Activated CD4-positive, alpha-beta T cell treated with anti-CD3 and anti-CD28 coated beads for 4 hours (primary cell): Measurements from ENCODE around the gene SLC9A7.
"Not testable (repeated sequence)": the region's sequence is repeated elsewhere in the genome, so short reads cannot be mapped to it uniquely, and the experiment has no call there.

Experiments
- DNase-seq, 2 donors: peaks; one replicate each; pipeline ENCODE4 v3.0.0-alpha.2; 2020

The SLC9A7 gene

DNA sequence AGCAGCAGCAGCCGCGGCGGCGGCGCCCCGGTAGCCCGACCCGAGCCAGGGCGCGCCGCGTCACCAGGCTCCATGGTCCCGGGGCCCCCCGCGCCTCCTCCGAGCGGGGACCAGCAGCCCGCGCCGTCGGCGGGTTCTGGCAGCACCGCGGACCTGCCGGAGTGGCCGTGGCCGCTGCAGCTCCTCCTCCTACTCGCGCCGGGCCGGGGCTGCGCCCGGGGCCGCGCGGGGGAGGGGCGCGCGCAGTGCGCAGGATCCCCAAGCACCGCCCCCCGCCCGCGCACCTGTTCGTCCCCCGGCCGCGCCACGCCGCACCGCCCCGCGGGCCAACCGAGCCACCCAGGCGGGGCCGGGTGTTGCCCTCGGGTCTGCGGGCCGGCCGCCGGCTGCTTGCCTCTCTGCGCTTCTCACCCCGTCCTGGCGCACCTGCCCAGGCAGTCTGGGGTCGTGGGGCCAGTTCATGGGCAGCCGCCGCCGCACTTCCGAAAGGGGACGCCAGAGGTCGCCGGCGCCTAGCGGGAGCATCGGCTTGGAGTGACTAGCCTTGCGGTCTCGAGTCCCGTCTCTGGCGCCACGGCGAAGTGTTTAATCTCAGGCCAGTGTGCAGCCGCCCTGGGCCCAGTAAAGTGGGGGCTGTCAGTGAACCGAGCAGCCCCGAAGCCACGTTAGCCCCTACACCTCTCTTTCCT lies at the start of gene SLC9A7:
Gene SLC9A7 (minus strand): TSS at position 163 of the 689 bp plus-strand sequence. CDS start 89 bp downstream, at position 74.
- DNase-seq = peak; percentile 69 to 75

DNA sequence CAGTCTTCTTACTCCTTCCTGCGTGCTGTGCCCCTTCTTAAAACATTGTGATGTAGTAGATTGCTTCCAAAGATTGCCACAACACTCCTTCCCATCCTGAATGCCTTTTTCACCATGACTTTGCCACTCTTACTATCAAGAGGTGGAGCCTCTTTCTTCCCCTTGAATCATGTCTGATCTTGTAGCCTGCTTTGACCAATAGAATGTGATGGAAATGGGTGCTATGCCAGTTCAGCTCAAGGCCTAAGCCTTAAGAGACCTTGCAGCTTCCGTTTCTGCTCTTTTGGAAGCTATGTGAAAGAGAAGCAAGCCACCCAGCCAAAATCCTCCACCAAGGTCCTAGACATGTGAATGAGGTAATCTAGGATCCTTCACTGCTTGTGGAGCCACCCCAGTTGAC lies 46.4 kb upstream of the SLC9A7 start:
- no peak for DNase-seq

DNA sequence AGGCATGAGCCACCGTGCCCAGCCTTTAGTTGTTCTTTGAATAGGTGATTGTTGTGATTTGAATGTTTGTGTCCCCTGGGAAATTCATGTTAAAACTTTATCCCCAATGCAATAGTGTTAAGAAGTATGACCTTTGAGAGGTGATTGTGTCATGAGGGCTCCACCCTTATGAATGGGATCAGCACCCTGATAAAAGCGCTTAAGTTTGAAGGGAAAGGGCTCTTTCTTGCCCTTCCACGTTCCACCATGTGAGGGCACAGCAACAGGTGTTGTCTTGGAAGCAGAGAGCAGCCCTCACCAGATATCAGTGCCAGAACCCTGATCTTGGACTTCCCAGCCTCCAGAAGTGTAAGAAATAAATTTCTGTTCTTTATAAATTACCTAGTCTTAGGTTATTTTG lies 44.2 kb upstream of the SLC9A7 start:
- no peak for DNase-seq

DNA sequence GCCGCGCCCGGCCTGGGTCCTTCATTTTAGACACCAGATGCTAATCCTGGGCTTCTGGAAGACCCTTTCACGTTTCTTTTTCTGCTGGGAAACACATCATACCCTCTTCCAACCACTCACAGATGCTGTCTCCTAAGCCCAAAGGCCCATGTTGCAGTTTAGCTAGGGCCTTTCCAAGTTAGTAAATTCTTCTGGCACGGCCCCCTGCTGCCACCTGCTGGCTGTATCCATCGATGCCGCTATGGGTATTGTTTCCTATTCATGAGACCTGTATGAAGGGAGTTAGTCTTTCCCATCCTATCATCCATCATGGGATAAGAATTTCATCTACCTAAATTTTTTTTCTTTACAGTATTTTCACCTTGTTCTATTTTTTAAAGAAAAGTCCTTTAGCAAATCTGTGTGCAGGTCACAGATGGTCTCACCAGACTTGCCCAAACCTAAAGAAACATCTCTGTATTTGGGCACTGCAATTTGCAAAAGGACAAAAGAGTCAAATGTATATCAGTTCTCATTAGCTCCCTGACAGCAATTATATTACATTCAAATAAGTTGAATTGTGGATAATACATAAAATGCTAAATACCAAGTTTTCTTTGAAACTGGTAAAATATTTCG lies 37.8 kb upstream of the SLC9A7 start:
- peak; percentile 56 to 70 for DNase-seq

DNA sequence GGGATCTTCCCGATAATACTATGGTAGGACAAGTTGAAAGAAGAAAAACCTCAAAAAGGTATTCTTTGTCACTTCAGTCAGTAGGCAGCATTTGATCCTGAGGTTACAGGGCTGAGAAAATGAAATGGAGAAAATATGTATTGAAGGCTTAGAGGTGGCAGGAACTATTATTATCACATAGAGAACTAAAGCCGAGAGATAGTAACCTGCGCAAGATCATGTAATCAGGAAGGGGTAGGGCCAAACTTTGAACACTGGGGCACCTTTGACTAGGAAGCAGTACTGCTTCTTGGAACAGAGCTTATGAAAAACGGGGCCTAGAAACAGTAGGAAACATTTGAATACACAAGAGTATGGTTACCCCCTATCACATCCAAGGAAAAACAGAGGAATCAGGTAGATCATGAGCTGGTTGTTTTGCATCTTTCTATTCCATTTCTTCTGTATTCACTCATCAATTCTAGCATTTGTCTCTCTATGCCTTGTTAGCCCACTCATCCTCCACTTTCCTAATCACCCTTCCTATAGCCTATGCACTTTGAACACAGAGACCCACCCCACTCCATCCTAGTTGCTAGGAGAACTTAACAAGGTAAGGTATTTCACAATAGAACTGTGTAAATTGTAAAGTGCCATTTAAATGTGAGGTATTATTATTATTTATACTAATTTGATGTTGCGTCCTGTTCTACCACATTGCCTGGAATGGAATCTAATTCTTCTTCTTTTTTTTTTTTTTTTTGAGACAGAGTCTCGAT lies 34.6 kb upstream of the SLC9A7 start:
- no peak for DNase-seq

DNA sequence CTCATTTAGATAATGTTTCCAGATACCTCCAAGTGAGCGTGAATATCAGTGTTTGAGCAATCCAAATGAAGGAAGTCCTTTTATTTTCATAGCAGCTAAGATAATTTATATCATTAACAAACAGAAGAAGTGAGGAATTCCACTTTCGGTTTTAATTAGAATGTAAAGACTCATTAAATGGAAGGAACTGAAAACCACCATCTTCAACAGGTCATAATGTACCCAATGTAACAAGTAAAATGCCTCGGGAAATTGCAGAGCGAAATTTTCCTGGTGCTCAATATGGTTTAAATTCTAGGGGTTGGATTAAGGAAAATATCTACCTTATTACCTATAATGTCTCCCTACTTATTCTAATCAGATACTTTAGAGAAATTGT lies 33.9 kb upstream of the SLC9A7 start:
- DNase-seq = no peak

DNA sequence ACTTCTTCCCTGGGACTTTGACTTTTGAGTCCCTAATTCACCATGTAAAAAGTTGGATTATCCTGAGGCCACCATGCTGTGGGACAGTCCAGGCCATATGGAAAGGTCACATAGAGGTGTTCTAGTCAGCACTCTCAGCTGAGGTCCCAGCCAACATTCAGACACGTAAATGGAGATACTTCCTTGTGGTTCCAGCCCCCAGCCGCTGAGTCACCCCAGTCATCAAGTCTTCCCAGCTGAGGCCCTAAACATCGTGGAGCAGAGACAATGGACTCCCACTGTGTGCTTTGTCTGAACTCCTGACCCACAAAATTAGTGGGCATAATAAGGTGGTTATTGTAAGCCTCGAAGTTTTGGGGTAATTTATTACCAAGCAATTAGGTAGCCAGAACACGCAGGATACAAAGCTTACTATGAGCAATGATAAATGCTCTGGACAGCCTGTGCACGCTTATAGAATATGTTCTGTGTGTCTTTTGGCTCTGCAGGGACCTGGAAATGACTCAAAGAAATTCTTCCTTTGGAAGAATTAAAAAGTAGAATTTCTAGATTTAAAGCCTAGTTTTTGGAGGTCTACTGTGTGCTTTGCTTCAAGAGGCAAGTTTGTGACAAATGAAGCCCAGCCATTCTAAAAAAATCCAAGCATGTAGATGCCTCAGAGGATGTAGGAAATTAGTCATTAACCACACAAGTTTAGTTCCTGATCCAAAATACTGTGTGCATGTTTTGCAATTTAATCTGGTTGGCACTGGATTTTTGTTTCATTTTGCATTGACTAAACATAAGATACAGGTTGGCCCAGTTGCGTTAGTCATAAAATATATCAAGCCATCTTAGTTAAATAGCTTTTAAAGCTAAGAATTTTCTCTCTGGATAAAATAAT lies 33.2 kb upstream of the SLC9A7 start:
- no peak for DNase-seq

DNA sequence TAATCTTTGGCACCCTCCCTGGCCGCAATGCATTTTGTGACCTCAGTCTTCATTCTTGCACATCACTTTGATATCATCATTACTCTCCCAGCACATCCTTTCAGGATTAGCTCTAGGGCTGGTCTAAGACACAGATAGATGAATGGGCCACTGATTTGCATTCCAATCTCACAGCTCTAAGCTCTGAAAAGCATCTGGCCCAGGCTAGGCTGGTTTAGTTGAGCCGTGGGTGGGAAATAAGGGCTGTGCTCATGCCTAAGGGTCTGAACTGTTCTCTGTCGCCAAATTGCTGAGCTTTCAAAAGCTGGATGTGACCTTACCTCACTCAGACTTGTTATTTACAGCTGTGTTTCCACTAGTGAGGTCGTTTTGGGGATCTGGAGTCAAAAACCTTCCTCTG lies 30.0 kb upstream of the SLC9A7 start:
- DNase-seq = no peak

DNA sequence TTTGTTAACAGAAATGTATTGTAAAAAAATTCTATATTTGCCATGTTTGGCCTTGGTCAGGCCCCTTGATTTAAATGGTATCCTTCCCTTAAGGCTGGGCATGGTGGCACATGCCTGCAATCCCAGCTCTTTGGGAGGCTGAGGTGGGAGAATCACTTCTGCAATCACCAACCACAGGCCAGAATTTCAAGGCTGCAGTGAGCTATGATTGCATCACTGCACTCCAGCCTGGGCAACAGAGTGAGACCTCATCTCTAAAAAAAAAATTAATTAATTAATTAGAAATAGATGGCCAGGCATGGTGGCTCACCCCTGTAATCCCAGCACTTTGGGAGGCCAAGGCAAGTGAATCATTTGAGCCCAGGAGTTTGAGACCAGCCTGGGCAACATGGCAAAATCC lies 25.5 kb upstream of the SLC9A7 start:
- not testable (repeated sequence) for DNase-seq

DNA sequence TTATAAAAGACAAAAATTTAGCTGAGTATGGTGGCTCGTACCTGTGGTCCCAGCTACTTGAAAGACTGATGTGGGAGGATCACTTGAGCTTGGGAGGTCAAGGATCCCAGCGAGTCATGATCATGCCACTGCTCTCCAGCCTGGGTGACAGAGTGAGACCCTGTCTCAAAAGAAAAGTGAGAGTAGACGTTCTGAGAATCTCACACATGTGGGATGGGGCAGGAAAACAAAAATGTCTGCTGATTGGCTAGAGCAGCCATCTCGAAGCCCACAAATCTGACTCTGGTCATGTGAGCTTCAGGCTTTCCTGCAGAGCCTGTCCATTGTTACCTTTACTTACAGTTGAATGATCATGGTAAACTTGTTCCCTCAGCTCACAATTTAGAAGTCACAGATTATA lies 23.1 kb upstream of the SLC9A7 start:
- DNase-seq = no peak

DNA sequence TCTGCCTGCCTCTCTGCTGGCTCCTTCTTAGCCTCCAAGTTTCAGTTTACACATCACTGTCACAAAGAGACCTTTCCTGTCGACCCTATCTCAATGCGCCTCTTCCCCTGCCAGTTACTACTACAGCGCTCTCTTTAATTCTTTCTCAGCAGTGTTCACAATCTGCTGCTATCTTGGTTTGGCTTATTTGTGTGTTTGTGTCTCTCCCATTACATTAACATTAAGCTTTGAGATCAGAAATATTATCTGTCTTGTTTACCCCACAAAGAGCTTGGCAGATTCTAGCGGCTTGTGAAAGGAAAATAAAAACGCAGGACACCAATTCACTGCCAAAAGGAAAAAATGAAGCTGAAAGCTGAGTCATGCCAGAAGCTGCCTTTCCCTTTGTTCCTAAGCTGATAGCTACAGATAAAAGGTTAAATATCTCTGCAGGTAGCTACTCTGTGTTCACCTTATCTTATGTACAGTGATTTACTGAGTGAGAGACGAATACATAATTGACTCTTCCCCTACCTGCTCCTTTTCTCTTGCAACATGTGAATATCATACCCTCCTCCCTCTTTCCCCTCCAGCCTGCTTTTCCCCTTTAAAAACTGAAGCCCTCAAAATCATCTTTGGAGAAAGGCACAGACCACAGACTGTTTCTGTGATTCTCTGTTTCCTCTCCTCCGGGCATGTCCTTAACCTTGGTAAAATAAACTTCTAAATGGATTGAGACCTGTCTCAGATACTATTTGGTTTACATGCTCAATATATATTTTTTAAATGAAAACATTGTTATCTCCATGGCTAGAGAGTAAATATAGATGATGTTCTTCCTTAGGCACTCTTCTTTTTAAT lies 19.3 kb upstream of the SLC9A7 start:
- DNase-seq = no peak

DNA sequence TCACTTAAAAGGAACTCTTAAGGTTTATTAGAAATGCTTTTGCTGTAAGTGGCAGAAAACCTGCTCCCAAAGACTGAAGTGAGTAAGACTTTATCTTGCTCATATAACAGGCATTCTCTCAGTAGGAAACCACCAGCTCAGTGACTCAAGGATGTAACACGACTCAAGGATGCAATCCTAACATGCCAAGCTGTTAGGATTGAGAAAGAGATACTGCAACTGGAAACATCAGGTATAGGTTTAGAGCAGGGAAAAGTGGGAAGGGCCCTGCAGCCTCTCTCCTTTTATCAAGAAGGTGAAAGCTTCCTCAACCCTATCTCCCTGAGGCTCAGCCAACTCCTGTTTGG lies 11.9 kb upstream of the SLC9A7 start:
- DNase-seq = no peak

DNA sequence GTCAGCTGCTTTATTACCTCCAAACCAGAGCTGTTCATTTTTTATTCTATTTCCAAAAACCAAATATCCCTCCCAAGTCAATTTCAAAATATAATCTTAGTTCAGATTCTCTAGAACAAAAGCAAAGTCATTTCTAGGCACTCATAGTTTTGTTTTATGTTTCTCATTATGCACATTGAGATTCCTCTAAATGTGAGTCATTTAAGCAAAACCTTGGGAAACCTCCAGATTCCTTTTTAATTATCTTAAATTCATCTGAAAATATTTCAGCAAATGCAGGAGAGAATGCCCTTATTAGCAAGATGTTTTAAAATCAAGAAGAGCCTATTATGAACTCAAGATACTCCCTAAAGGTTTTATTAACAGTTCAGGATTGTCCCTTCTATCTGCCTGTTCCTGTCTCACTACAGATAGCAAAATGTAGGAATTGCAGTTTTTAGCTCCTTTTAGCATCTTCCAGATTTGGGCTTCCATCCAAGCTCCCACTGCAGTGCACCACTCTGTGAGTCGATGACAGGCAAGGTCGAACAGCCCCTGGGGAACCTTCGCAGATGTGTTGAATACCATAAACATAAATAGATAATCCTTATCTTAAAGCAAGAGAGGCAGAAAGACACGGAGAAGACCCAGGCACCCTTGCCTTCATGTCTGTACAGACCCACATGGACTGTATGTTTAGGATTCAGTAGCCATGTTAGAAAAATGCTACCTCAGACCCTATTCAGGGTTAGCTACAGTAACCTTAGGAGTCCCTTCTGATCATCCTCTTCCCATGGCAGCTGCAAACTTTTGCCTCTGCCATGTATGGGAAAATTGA lies 11.3 kb upstream of the SLC9A7 start:
- no peak for DNase-seq

DNA sequence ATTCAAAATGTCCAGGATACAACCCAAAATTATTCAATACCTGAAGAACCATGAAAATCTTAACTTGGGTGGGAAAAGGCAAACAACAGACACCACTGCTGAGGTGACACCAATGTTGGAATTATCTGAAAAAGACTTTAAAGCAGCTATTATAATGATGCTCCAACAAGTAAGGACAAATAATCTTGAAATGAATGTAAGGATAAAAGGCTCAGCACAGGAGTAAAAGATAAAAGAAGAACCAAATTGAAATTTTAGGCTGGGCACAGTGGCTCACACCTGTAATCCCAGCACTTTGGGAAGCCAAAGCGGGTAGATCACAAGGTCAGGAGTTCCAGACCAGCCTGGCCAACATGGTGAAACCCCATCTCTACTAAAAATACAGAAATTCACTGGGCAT lies 4.0 kb upstream of the SLC9A7 start:
- no peak for DNase-seq

DNA sequence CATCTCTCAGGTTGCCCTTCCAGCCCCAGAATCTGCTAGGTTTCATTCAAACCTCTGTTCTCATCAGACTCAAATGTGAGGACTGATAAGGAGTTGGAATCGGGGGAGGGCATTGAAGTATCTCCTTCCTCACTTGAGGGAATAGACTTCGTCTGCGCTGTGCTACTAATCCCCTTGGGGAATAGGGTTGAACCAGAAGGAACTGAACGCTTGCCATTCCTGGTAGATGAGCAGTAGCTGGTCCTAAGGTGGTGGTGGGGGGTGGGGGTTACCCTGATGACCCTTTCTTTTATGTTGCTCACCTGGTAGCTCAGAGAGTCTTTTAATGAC lies 692 bp upstream of the SLC9A7 start:
- no peak for DNase-seq

DNA sequence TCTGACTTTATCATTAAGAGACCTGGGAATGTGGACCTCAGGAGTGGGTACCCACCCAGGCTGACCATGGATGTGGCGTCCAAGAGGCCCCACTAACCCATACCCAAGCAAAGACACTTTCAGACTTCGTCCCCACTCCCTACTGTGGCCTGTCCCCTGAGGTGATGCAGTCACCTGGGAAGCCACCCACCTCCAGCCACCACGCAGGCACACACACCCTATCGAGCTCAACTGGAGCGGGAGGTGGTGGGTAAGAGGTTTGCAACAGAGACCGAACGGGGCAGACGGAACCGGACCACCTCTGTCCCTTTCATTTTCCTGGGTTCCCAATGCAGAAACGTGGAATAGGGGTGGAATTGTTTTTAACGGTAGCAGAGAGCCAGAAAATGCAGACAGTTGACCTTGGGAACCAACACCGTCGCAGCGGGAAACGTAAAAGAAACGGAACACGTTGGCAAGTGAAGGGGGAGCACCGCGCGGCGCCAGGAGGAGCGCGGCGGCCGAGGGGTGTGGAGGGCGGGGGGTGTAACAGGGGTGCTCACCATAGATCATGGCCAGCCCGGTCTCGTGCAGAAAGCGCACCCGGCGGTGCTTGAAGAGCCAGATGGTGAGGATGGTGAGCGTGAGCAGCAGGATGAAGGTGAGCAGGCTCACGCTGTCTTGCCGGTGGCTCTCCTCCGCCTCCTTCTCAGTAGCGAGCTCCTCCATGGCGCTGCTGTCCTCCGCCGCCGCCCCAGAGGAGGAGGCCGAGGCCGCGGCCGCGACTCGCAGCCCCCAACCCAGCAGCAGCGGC lies 559 bp downstream of the SLC9A7 start:
- DNase-seq = peak; percentile 10 to 20

DNA sequence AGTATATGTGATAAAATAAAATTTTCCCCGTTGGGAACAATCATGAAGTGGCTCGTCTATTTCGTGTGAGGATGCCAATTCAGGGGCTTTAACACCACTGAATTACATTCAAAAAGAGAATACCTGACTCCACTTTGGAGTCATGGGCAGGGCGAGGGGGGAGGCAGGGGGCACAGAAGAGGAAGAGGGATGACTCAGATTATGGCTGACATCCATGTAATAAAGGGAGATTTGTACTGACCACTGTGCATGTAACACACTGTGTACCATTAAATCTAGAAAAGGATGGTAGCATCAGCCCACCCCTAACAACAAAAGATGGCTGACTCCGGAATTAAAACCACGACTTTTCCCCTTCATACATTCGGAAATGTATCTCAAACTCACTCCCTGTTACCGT lies 1.3 kb downstream of the SLC9A7 start:
- no peak for DNase-seq

DNA sequence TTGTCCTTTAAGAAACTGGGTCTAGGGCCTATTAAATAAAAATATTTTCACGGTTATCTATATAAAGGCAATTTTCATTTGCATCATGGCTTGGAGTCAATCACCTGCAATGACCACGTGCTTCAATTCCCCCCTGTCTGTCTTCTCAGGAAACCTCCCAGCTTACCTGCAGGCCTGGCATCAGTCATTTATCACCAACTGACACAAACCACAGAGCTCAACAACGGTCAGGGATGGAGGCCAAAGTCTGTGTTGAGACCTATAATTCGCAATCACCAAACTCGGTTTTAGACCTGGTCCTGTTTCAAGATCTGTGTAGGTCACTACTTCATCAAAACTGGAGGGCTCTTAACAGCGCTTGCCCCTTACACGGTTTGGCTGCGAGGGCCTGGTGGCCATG lies 1.9 kb downstream of the SLC9A7 start:
- DNase-seq = no peak

DNA sequence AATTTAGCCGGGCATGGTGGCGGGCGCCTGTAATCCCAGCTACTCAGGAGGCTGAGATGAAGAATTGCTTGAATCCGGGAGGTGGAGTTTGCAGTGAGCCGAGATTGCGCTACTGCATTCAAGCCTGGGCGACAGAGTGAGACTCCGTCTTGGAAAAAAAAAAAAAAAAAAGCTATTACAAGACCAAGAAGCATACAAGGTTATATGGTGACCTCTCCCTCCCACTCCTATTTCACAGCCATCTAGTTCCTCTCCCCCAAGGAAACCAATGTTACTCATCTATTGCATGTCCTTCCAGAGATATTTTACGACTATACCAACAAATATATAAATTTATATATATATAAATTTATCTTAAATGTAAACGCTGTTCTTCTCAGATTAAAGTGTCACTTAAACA lies 3.2 kb downstream of the SLC9A7 start:
- no peak for DNase-seq

DNA sequence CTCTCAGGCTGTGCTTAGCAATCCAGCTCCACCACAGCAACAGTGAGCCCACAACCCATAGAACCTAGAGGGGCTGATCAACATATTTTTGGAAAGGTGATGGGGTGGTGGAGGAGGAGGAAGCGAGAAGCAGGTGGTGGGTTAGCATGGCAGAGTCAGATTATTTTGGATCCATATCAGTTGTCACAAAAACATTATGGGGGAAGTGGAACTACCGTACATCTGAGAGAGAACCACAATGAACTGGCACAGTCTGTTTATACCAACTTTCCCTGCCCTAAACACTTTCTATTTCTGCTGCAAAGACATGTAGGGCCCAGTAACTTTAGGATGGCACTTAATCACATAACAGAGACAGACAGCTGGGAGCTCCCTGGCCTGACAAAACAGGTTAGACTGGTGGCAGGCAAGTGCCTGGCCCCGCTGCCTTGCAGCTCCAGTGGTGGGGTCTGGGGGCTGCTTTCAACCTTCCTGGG lies 4.3 kb downstream of the SLC9A7 start:
- DNase-seq = no peak

DNA sequence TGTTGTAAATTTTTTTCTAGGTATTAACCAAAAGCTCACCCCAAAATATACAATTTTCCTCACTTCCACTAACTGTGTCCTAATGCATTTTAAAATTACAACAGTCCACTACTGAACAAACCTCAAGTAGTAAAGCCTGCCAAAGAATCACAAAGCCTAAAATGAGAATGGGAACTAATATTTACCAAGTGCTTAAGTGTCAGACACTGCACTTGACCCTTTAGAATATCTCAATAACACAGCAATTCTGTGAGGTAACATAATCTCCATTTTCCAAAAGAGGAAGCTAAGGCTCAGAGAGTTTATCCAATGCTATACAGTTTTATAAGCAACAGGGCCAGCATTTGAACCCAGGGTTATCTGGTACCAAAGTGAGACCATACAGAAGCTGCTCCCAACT lies 4.9 kb downstream of the SLC9A7 start:
- DNase-seq = no peak
